NOMO-1 treated with DMSO at 0.1 percent for 48 hours (cell line): Measurements from ENCODE around the gene RABGAP1.

ENCODE experiments used
- DNase-seq: peaks from one replicate; lab custom pipeline; 2025; ENCODE audit not compliant: unreplicated experiment; lab: John Stamatoyannopoulos, UW

The RABGAP1 gene

GRCh38 chr9:123044586-123044985 is 103.8 kb downstream of the RABGAP1 start:
- no peak for DNase-seq

GRCh38 chr9:123046406-123047195 is 105.8 kb downstream of the RABGAP1 start:
- DNase-seq, result no peak

- no peak for DNase-seq
These were observed 107.9 kb downstream of the RABGAP1 start for GRCh38 chr9:123048748-123049147.

GRCh38 chr9:123049589-123050222 is 108.9 kb downstream of the RABGAP1 start:
- no peak for DNase-seq

- DNase-seq, result no peak
These were observed 112.2 kb downstream of the RABGAP1 start for GRCh38 chr9:123053046-123053445.

- DNase-seq, result no peak
These were observed 112.9 kb downstream of the RABGAP1 start for GRCh38 chr9:123053711-123054110.

GRCh38 chr9:123058834-123059233 is 118.0 kb downstream of the RABGAP1 start:
- DNase-seq, result no peak

- DNase-seq, result no peak
These were observed 118.8 kb downstream of the RABGAP1 start for GRCh38 chr9:123059472-123060220.

GRCh38 chr9:123061216-123061615 is 120.4 kb downstream of the RABGAP1 start:
- DNase-seq, result no peak

GRCh38 chr9:123062351-123063176 is 121.7 kb downstream of the RABGAP1 start:
- no peak for DNase-seq

- no peak for DNase-seq
These were observed 122.4 kb downstream of the RABGAP1 start for GRCh38 chr9:123063177-123063598.

- DNase-seq, result no peak
These were observed 123.1 kb downstream of the RABGAP1 start for GRCh38 chr9:123063896-123064295.

- DNase-seq, result no peak
These were observed 123.9 kb downstream of the RABGAP1 start for GRCh38 chr9:123064716-123065115.

- no peak for DNase-seq
These were observed 124.4 kb downstream of the RABGAP1 start for GRCh38 chr9:123065196-123065595.

- no peak for DNase-seq
These were observed 126.3 kb downstream of the RABGAP1 start for GRCh38 chr9:123067136-123067535.

GRCh38 chr9:123069010-123069481 is 128.2 kb downstream of the RABGAP1 start:
- DNase-seq, result no peak

- DNase-seq, result no peak
These were observed 129.4 kb downstream of the RABGAP1 start for GRCh38 chr9:123070198-123070597.

GRCh38 chr9:123072407-123072995 is 131.7 kb downstream of the RABGAP1 start:
- DNase-seq, result no peak

GRCh38 chr9:123073441-123073840 is 132.6 kb downstream of the RABGAP1 start:
- DNase-seq, result no peak

- DNase-seq, result no peak
These were observed 133.2 kb downstream of the RABGAP1 start for GRCh38 chr9:123073991-123074422.
